ENCODE results near the gene RNU5B-1. TPM values are rescaled to one million over a fixed set of nuclear protein-coding genes. Genes with fewer than 3 reads are reported as not detected.

The RNU5B-1 gene
- 10 to 100 TPM in 1 of 2 donors, not detected in 1; 26.1 TPM for total RNA-seq

DNA sequence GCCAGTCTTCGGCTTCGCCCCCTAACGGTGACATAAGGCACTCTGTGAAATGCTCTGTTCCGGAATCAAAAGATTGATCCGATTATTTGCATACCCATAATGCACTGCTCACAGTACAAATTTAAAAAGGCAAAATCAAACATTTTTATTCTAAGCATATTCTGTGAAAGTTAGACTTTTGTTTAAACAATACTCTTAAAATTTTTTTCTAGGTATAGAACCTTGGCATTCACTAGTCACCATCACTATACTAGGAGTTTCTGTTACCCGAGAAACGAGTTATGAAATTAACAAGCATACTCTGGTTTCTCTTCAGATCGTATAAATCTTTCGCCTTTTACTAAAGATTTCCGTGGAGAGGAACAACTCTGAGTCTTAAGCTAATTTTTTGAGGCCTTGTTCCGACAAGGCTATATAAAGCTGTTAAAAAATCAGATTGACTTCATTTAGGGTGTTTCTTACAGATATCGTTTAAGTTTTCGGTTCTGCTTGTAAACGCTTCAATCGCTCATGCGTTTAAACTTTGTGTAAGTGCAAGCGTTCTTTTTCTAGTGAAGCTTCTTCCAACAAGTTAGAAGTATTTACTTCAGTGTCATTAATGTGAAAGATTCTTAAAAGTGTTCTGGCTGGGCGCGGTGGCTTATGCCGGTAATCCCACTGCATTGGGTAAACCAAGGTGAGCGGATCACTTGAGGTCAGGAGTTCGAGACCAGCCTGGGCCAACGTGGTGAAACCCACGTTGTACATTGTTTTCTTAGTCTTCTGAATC lies at the start of gene RNU5B-1:
RNU5B-1 (plus strand) TSS at position 297 of the 769 bp plus-strand sequence.
- TF ChIP-seq, protein P1, sequence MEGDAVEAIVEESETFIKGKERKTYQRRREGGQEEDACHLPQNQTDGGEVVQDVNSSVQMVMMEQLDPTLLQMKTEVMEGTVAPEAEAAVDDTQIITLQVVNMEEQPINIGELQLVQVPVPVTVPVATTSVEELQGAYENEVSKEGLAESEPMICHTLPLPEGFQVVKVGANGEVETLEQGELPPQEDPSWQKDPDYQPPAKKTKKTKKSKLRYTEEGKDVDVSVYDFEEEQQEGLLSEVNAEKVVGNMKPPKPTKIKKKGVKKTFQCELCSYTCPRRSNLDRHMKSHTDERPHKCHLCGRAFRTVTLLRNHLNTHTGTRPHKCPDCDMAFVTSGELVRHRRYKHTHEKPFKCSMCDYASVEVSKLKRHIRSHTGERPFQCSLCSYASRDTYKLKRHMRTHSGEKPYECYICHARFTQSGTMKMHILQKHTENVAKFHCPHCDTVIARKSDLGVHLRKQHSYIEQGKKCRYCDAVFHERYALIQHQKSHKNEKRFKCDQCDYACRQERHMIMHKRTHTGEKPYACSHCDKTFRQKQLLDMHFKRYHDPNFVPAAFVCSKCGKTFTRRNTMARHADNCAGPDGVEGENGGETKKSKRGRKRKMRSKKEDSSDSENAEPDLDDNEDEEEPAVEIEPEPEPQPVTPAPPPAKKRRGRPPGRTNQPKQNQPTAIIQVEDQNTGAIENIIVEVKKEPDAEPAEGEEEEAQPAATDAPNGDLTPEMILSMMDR (IDR thresholded peaks at IDR 0.05): peak; percentile 94
- H3K36me3 ChIP-seq: no peaks in the 10 kb centered on the region
- peak within 1 kb of the TSS; percentile 77 for H3K27ac ChIP-seq
- H3K4me1 ChIP-seq: peaks cover 4% of the 10 kb centered on the region
- peak; percentile 84 for DNase-seq
- no peaks in the 10 kb centered on the region for H3K9me3 ChIP-seq
- H3K27me3 ChIP-seq: no peaks in the 10 kb centered on the region
- H3K4me3 ChIP-seq: peak within 1 kb of the TSS; percentile 42
- peak within 1 kb of the TSS; percentile 64 to 82 for H3K9ac ChIP-seq (ENCODE audit: low read depth in 2 of 2, low read length in 2 of 2)
- intact Hi-C loops (cut with DNase I): no loop called here

DNA sequence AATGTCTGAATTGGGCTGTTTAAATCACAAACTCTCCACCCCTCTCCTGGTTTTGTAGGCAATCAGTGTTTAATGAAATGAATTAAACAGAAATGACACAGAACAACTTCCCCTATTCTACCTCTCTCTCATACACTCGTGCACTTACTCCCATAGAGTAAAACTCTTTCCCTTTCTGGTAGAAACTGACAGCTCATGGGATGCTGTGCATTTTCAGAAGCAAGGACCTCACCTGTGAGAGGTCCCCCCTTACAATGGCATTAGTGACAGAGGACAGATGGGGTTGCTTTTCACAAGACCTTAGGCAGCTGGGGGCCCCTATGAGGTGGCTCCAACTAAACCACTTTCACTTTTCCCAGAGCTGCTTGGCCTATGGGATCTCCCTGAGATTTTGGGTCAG lies 49.7 kb upstream of the RNU5B-1 start:
- no peak for DNase-seq
- intact Hi-C loops (cut with DNase I): no loop called here
- H3K4me1 ChIP-seq: no peaks in the 10 kb centered on the region
- H3K9ac ChIP-seq (ENCODE audit: low read depth in 2 of 2, low read length in 2 of 2): no peak overlapping the region
- TF ChIP-seq, protein P1 (IDR thresholded peaks at IDR 0.05): no peak
- H3K27ac ChIP-seq: no peak overlapping the region
- no peak overlapping the region for H3K4me3 ChIP-seq
- H3K27me3 ChIP-seq: no peaks in the 10 kb centered on the region
- H3K9me3 ChIP-seq: no peaks in the 10 kb centered on the region
- no peaks in the 10 kb centered on the region for H3K36me3 ChIP-seq

DNA sequence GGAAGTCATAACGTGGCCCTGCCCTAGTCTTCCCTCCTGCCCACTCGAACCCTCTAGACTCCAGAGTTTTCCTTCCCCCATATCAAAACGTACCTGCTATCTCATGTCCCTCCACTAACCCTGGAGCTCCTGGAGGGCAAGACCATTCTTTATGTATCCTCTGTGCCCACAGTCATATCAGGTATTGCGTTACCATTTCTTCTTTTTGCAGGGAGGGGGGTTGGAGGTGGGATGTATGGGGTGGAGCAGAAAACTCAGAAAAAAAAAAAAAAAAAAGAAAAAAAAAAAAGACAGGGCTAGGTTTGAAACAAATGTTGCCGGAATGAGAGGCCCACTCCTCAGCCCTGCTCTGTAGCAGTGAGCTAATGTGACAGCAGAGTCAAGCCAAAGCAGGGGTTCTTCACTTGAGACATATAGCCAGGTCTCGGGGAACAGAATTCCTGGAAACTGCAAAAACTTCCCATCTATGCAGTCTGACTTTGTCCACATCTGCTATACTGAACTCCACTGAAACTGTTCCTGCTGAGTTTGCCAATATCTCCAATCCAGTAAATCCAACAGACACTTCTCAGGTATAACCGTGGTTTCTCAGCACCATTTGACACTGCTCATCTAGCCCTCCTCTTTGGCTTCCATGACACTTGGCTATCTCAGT lies 48.9 kb upstream of the RNU5B-1 start:
- Histone ChIP-seq H3K4me3 (no peak overlapping the region), H3K27ac (no peak overlapping the region), H3K4me1 (no peaks in the 10 kb centered on the region), H3K36me3 (no peaks in the 10 kb centered on the region), H3K27me3 (no peaks in the 10 kb centered on the region), H3K9me3 (no peaks in the 10 kb centered on the region), H3K9ac (ENCODE audit: low read depth in 2 of 2, low read length in 2 of 2) (no peak overlapping the region)
- intact Hi-C loops (cut with DNase I): no loop called here
- no peak for DNase-seq
- TF ChIP-seq, protein P1 (IDR thresholded peaks at IDR 0.05): no peak

DNA sequence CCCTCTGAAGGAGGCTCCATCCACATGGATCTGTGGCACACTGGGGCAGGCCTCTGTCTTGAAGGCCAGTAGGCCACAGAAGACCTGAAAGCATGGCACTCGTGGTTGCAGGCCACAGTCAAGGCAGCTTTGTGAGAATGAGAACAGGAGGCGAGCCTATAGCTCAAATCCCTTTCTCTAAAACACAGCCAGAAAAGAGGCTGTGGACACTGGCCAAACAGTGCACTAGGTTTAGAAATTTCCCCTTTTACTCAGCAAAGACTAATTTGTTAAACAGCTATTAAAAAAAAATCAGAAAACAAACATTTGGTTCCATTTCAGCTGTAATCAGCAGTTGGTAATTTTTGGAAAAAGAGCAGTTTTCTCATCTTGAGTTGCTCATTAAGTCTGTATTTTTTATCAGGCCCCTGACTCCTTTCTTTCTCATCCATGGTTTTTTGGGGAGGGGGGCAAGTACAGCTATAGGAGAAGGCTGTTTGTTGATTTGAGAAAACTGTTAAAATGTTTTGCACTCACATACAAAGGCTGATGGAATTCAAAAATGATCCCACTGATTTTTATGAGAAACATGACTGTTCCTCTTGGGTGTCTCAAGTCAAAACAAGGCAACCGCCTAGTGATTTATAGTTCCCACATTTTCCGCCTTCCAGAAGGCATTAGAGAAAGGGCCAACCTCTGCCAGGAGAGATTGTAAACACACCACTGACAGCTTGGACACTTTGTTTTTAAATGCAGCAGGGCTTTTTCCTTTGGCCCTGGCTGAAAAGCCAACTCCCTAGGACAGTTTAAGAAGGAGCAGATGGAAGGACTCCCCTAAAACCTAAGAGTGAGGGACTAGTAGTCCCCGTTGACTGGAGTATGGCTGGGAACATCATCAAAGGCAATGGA lies 45.9 kb upstream of the RNU5B-1 start:
- no peak overlapping the region for H3K9ac ChIP-seq (ENCODE audit: low read depth in 2 of 2, low read length in 2 of 2)
- H3K27me3 ChIP-seq: no peaks in the 10 kb centered on the region
- intact Hi-C loops (cut with DNase I): no loop called here
- H3K9me3 ChIP-seq: no peaks in the 10 kb centered on the region
- no peak overlapping the region for H3K4me3 ChIP-seq
- H3K27ac ChIP-seq: peak overlapping the region; percentile 43
- DNase-seq: peak; percentile 32
- TF ChIP-seq, protein P1 (IDR thresholded peaks at IDR 0.05): no peak
- peaks cover 7% of the 10 kb centered on the region for H3K36me3 ChIP-seq
- no peaks in the 10 kb centered on the region for H3K4me1 ChIP-seq

DNA sequence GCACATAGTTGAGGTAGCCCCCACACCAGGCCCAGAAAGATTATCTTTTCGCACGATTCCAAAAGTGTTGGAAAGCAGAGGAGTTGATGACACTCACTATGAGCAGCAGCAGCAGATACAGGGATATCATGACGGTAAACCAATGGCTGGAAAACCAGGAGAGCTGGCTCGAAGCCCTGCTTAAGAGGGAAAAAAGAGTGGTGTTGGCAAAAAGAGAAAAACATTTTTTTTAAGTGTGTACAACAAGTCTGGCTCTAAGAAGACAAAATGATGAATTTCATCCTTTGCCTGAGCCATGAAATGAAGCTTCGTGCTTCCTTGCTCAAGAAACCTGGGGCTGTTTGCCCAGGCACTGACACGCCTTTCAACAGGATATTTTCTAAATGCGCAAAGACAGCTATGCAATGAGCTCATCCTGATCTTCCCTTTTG lies 45.1 kb upstream of the RNU5B-1 start:
- TF ChIP-seq, protein P1 (IDR thresholded peaks at IDR 0.05): no peak
- no peak for DNase-seq
- Histone ChIP-seq H3K4me3 (no peak overlapping the region), H3K9ac (ENCODE audit: low read depth in 2 of 2, low read length in 2 of 2) (no peak overlapping the region), H3K27ac (peak overlapping the region; percentile 43), H3K27me3 (no peaks in the 10 kb centered on the region), H3K9me3 (no peaks in the 10 kb centered on the region), H3K4me1 (no peaks in the 10 kb centered on the region), H3K36me3 (peaks cover 7% of the 10 kb centered on the region)
- intact Hi-C loops (cut with DNase I): no loop called here
